Subcutaneous adipose tissue (tissue), 4 donors: Measurements from ENCODE around the gene REEP2. TPM values are rescaled to one million over a fixed set of nuclear protein-coding genes. Genes with fewer than 3 reads are reported as not detected.

Experiments used
- total RNA-seq, 4 donors: library from RNA; depleted of rRNA; stranded (reverse); fragments of >200 nt; gene quantifications; one replicate each; pipeline ENCODE4 v1.1.0, GENCODE V29; 2016
- TF ChIP-seq, protein P1 (sequence below): fragments of 450-650 bp; IDR thresholded peaks from one replicate; pipeline ENCODE4 v1.5.1; 2016; ENCODE audit warnings: low read depth, mild to moderate bottlenecking, control low read depth, antibody characterized with exemption, moderate library complexity

Gene REEP2
- total RNA-seq, 4 donors from 2014 or later = 0.98 to 5.9 (median 4.7) TPM

DNA sequence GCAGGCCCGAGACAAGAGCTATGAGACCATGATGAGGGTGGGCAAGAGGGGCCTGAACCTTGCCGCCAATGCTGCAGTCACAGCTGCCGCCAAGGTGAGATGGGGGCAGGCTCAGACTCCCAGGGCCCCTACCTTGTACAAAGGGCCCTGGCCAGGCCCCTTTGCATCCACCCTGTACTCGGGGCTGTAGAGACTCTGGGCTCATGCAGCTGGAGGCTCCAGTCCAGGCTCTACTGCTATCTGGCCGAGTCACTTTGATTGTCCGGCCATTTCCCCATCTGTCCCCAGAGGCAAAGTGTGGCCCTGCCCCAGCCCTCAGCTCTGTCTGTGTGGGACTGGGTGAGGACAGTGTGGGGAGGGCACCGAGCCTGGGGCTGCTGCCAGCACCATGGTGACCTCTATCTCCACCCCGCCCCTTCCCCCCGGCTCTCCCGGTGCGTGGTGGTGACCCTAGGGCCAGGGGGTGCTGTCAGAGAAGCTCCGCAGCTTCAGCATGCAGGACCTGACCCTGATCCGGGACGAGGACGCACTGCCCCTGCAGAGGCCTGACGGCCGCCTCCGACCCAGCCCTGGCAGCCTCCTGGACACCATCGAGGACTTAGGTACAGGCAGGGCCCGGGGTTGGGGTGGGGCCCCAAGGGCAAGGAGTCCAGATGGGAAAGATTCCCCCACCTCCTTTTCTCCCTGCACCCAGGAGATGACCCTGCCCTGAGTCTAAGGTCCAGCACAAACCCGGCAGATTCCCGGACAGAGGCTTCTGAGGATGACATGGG, 6.1 kb downstream of the REEP2 start:
- TF ChIP-seq, protein P1, sequence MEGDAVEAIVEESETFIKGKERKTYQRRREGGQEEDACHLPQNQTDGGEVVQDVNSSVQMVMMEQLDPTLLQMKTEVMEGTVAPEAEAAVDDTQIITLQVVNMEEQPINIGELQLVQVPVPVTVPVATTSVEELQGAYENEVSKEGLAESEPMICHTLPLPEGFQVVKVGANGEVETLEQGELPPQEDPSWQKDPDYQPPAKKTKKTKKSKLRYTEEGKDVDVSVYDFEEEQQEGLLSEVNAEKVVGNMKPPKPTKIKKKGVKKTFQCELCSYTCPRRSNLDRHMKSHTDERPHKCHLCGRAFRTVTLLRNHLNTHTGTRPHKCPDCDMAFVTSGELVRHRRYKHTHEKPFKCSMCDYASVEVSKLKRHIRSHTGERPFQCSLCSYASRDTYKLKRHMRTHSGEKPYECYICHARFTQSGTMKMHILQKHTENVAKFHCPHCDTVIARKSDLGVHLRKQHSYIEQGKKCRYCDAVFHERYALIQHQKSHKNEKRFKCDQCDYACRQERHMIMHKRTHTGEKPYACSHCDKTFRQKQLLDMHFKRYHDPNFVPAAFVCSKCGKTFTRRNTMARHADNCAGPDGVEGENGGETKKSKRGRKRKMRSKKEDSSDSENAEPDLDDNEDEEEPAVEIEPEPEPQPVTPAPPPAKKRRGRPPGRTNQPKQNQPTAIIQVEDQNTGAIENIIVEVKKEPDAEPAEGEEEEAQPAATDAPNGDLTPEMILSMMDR = no peak

DNA sequence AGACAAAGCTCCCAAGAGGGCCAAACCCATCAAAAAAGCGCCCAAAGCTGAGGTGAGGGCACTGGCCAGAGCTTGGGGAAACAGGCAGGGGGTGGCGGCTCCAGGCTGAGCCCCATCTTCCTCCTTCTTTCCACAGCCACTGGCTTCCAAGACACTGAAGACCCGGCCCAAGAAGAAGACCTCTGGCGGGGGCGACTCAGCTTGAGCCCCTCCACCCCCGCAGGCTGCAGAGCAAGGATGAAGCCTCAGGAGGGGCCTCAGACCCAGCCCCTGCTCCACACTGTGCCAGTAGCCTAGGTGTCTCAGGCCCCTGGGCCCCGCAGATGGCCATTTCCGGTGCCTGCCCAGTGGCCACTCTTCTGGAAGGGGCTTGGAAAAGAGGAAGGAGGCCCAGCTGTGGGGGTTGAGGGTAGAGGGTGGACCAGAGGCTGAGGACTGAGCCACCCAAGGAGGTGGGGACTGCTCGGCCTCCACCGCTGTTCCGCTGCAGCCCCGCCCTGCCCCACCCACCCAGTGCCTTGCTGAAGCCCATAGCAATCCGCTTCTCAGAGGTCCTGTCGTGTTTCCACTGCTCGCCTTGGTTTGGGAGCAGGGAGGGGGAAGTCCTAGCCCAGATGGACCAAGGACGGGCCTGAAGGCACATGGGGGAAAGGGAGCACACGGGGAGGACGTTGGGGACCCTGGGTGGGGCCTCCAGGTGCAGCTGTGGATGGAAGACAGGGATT, 6.9 kb downstream of the REEP2 start:
- TF ChIP-seq, protein P1 = no peak

DNA sequence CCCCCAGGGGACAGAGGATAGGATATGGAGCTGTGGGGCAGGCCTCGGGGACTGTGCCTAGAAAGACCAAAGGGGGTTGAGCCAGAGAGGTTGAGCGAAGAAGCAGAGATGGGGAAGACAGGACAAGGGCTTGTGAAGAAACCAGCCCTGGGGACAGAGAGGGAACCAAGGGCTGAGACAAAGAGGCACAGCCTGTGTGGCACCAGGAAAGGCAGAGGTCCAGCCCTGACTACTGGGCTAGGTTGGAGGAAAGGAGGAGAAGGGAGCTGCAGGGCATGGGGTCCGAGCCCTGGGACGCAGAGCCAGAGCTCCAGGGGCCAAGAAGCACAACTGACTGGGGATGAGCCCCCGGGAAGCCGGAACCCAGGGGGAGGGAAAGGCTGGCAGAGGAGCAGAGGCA, 9.2 kb downstream of the REEP2 start:
- TF ChIP-seq, protein P1 = no peak

DNA sequence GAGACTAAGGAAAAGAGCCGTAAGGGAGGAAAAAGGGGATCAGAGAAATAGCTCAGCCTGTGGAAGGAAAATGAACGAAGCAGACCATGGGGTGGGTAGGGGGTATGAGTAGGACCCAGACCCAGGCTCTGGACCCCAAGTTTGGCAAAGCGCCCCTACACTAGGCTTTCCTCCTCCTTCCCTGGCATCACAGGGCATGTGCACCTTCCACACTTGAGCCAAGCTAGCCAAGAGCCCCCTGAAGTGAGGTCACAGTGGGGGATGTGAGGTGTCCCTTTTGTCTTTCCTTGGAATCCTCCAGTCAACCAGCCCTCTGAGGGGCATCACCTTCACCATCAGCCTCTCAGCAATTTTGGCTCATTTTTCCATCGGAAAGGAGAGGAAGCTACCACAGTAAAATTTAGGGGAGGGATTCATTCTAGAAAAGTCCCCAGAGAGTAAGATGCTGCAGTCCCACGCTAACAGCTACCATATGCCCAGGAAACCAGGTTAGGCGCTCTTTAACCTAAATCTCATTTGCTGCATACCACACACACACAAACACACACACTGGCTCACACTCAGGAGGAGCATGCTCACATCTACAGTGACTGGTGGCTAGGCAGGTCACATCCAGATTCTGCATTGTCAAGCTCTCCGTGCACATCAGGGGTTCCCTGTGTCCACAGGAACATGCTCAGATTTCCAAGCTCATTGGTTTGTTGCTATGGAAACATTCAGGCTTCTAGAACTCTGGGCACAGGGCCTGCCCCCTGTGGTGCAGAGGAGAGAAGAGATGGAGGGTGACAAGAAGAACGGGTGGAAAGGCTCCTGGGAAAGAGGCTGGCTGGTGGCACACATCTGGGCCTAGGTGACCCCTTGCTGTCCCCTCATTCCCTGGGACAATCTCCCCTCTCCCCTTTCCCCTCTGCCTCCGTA, 9.9 kb downstream of the REEP2 start:
- TF ChIP-seq, protein P1 = no peak

DNA sequence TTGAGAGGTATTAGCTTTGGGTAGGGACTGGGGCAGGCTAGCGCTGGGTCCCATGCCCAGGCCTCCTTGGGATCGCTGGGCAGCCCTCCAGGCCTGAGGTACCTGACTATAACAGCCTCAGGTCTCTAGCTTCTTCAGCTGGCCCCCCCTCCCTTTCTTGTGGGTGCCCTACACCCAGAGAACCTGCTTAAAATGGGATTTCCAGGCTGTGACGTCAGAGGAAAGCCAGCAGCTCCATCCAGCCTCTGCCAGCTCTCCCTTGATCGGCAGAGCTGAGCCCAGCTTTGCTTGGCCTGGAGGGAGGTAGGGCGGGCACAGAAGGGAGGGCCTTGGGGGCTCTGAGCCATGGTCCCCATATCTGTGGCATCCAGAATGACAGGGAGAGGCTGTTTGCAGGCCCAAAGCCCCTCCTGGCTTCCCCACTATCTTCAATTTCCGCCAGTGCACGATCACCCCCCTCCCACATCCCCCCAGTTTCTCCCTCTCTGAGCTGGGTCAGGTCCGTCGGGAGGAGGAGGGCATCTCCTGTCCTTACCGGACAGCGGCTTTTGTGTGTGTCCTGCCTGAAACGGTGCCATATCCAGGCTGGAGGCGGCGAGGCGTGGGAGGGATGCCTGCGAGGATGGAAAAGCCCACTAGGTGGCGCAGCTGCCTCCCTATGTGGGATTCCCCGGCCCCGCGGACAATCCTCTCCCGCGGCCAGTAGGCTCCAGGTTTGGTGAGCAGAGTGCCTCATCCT, 10.8 kb downstream of the REEP2 start:
- TF ChIP-seq, protein P1 = no peak

DNA sequence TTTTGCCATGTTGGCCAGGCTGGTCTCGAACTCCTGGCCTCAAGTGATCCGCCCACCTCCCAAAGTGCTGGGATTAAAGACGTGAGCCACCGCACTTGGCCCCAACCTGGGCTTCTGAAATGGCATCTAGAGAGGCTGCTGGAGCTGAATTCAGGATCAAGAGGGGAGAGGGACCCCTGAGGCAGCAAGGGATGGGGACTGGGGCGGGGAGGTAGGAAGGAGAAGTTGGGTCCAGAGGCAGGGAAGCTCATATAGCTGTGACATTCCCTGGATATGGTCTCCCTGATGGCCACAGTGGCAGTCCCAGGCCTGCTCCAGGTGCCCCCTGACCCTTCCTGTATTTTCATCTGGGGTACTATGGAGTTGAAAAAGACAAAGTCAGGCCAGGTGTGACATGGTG, 12.1 kb downstream of the REEP2 start:
- TF ChIP-seq, protein P1 = no peak
